ENCODE data around the gene ZNF750. TPM values are rescaled to one million over a fixed set of nuclear protein-coding genes. Genes with fewer than 3 reads are reported as not detected.

ZNF750 gene
- total RNA-seq, 2 donors from 2014 or later = not detected

- ATAC-seq = no peak
- no peak for DNase-seq
- intact Hi-C loops (cut with DNase I) = no loop called here
Measured at GRCh38 chr17:82862737-82863382, 23.0 kb upstream of the ZNF750 start.

- ATAC-seq (no peak), DNase-seq (no peak)
- intact Hi-C loops (cut with DNase I) = no loop called here
Measured at GRCh38 chr17:82862191-82862590, 22.4 kb upstream of the ZNF750 start.

- no peak for DNase-seq
- ATAC-seq = no peak
Measured at GRCh38 chr17:82861393-82861775, 21.6 kb upstream of the ZNF750 start.

GRCh38 chr17:82860606-82861392 lies 21.0 kb upstream of the ZNF750 start:
- DNase-seq = peak; percentile 13
- intact Hi-C loops (cut with DNase I) = no loop called here
- ATAC-seq = no peak

More at GRCh38 chr17:82861393-82861775, 21.6 kb upstream of the ZNF750 start:
- intact Hi-C loops (cut with DNase I) = no loop called here

- DNase-seq (no peak), ATAC-seq (peak; percentile 24 to 59)
- intact Hi-C loops (cut with DNase I) = no loop called here
Measured at GRCh38 chr17:82859431-82860403, 19.9 kb upstream of the ZNF750 start.

GRCh38 chr17:82858376-82859126 lies 18.7 kb upstream of the ZNF750 start:
- DNase-seq (no peak), ATAC-seq (no peak)
- intact Hi-C loops (cut with DNase I) = no loop called here

- ATAC-seq (no peak), DNase-seq (no peak)
- intact Hi-C loops (cut with DNase I) = no loop called here
Measured at GRCh38 chr17:82856361-82856760, 16.5 kb upstream of the ZNF750 start.

- DNase-seq (no peak), ATAC-seq (no peak)
- intact Hi-C loops (cut with DNase I) = no loop called here
Measured at GRCh38 chr17:82854226-82854625, 14.4 kb upstream of the ZNF750 start.

GRCh38 chr17:82851381-82851780 lies 11.6 kb upstream of the ZNF750 start:
- intact Hi-C loops (cut with DNase I) = no loop called here
- no peak for ATAC-seq
- DNase-seq = no peak

- DNase-seq (no peak), ATAC-seq (no peak)
- intact Hi-C loops (cut with DNase I) = no loop called here
Measured at GRCh38 chr17:82849076-82849945, 9.5 kb upstream of the ZNF750 start.

GRCh38 chr17:82848022-82848592 lies 8.3 kb upstream of the ZNF750 start:
- intact Hi-C loops (cut with DNase I) = no loop called here
- ATAC-seq (peak in 1 of 2 donors; percentile 13), DNase-seq (no peak)

GRCh38 chr17:82846061-82846691 lies 6.4 kb upstream of the ZNF750 start:
- ATAC-seq (peak; percentile 30 to 68), DNase-seq (no peak)
- intact Hi-C loops (cut with DNase I) = no loop called here

- ATAC-seq (peak; percentile 70 to 88), DNase-seq (peak; percentile 86)
- intact Hi-C loops (cut with DNase I) = no loop called here
Measured at GRCh38 chr17:82845163-82845807, 5.5 kb upstream of the ZNF750 start.

GRCh38 chr17:82844796-82845162 lies 5.0 kb upstream of the ZNF750 start:
- ATAC-seq (no peak), DNase-seq (no peak)
- intact Hi-C loops (cut with DNase I) = no loop called here

- ATAC-seq (no peak), DNase-seq (no peak)
- intact Hi-C loops (cut with DNase I) = no loop called here
Measured at GRCh38 chr17:82843904-82844680, 4.3 kb upstream of the ZNF750 start.
